ENCODE measurements around the gene CHRNB2.

Gene CHRNB2

DNA sequence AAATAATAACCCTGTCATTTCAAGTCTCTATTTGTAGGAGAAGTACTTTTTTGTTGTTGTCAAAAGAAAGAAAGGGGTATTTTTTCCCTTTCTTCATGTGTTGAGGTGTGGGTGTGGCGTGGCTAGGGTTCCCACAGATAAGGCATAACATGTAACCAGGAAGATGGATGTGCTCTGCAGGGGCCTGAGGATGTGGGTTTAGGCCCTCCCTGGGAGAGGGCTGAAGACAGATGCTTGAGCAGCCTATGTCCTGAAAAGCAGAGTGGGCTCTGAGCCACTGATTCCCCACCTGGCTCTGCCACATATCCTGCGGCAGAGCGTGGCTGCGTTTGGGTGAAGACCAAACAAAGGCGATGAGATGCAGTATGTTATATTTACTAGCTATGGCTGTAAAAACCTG lies 54.3 kb downstream of the CHRNB2 start:
- no peaks in the 10 kb centered on the region for H3K9me3 ChIP-seq (ENCODE audit: insufficient read depth, low read length)
- no peak overlapping the region for H3K4me3 ChIP-seq (ENCODE audit: insufficient read depth, low read length, poor library complexity, severe bottlenecking)
- H3K36me3 ChIP-seq (ENCODE audit: low read length) = peaks cover 4% of the 10 kb centered on the region; the same call in 1 of the 2 replicates
- no peak overlapping the region for H3K27ac ChIP-seq (ENCODE audit: low read depth, low read length)
- peaks cover 2% of the 10 kb centered on the region; the same call in 1 of the 2 replicates for H4K20me1 ChIP-seq (ENCODE audit: low read depth, low read length)
- no peaks in the 10 kb centered on the region for H3F3A ChIP-seq (ENCODE audit: insufficient read depth)
- H3K79me2 ChIP-seq (ENCODE audit: insufficient read depth, low read length) = peaks cover 90% of the 10 kb centered on the region
- H3K4me2 ChIP-seq (ENCODE audit: low read depth, low read length, poor library complexity, severe bottlenecking) = no peak overlapping the region
- no peaks in the 10 kb centered on the region for H3K27me3 ChIP-seq (ENCODE audit: low read length)
- H2AFZ ChIP-seq (ENCODE audit: low read depth, low read length, severe bottlenecking) = no peak overlapping the region
- H3K9ac ChIP-seq (ENCODE audit: low read length) = no peak overlapping the region
- H3K9me2 ChIP-seq (replicated peaks; ENCODE audit: insufficient read depth, low read length) = no peaks in the 10 kb centered on the region
- no peak for TF ChIP-seq EZH2phosphoT487 (conservative IDR thresholded peaks at IDR 0.05; ENCODE audit: low read length)
- TF ChIP-seq, protein P1, sequence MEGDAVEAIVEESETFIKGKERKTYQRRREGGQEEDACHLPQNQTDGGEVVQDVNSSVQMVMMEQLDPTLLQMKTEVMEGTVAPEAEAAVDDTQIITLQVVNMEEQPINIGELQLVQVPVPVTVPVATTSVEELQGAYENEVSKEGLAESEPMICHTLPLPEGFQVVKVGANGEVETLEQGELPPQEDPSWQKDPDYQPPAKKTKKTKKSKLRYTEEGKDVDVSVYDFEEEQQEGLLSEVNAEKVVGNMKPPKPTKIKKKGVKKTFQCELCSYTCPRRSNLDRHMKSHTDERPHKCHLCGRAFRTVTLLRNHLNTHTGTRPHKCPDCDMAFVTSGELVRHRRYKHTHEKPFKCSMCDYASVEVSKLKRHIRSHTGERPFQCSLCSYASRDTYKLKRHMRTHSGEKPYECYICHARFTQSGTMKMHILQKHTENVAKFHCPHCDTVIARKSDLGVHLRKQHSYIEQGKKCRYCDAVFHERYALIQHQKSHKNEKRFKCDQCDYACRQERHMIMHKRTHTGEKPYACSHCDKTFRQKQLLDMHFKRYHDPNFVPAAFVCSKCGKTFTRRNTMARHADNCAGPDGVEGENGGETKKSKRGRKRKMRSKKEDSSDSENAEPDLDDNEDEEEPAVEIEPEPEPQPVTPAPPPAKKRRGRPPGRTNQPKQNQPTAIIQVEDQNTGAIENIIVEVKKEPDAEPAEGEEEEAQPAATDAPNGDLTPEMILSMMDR (IDR thresholded peaks at IDR 0.05; ENCODE audit: insufficient read depth, low read length, poor library complexity, severe bottlenecking) = no peak

DNA sequence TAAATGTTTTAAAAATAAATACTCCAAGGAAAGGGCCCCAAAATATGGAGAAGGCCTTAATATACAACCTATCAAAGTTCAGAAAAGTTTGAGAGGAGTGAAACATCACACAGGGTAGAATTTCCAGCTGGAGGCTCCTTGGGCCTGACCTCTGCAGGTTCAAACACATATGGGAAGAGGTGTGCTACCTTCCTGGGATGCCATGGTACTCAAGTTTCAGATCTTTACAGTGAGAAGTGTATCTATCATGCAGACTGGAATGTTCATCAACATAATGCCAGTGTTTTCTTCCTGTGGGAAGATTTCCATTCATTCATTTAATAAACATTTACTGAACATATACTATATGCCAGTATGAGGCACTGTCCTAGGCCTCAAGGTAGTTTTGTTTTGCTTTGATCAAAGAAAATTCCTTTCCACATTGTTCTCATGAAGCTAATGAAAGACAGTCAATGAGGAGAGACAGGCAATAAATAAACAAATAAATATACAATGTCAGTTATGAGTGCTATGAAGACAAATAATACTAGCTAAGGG lies 55.0 kb downstream of the CHRNB2 start:
- Histone ChIP-seq H3K9me3 (ENCODE audit: insufficient read depth, low read length) (no peaks in the 10 kb centered on the region), H3K4me2 (ENCODE audit: low read depth, low read length, poor library complexity, severe bottlenecking) (no peak overlapping the region), H3K9me2 (replicated peaks; ENCODE audit: insufficient read depth, low read length) (no peaks in the 10 kb centered on the region), H4K20me1 (ENCODE audit: low read depth, low read length) (peaks cover 2% of the 10 kb centered on the region; the same call in 1 of the 2 replicates), H2AFZ (ENCODE audit: low read depth, low read length, severe bottlenecking) (no peak overlapping the region), H3K27me3 (ENCODE audit: low read length) (no peaks in the 10 kb centered on the region), H3K36me3 (ENCODE audit: low read length) (peaks cover 4% of the 10 kb centered on the region; the same call in 1 of the 2 replicates), H3F3A (ENCODE audit: insufficient read depth) (no peaks in the 10 kb centered on the region), H3K27ac (ENCODE audit: low read depth, low read length) (no peak overlapping the region), H3K4me3 (ENCODE audit: insufficient read depth, low read length, poor library complexity, severe bottlenecking) (no peak overlapping the region), H3K9ac (ENCODE audit: low read length) (no peak overlapping the region), H3K79me2 (ENCODE audit: insufficient read depth, low read length) (peaks cover 90% of the 10 kb centered on the region)
- TF ChIP-seq, protein P1 (IDR thresholded peaks at IDR 0.05; ENCODE audit: insufficient read depth, low read length, poor library complexity, severe bottlenecking) = no peak
- no peak for TF ChIP-seq EZH2phosphoT487 (conservative IDR thresholded peaks at IDR 0.05; ENCODE audit: low read length)

DNA sequence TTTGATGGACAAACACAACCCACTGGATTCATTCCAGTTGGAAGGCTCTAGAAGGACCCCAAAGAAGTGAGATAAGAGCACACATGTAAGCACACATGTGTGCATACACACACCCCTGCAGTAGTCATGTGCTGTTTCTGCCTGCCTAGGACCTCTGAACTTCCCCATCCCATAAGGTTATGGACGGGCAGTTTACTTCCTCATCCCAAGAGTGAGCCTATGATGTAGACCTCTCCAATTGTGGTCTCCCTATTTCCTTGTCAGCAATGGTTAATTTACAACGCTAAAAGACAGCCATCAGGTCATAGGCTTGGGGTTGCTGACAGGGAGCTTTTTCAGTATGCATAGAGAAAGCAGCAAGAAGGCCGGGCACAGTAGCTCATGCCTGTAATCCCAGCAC lies 55.8 kb downstream of the CHRNB2 start:
- Histone ChIP-seq H3K9me2 (replicated peaks; ENCODE audit: insufficient read depth, low read length) (no peaks in the 10 kb centered on the region), H3K9ac (ENCODE audit: low read length) (no peak overlapping the region), H3K9me3 (ENCODE audit: insufficient read depth, low read length) (no peaks in the 10 kb centered on the region), H3K4me2 (ENCODE audit: low read depth, low read length, poor library complexity, severe bottlenecking) (no peak overlapping the region), H3K36me3 (ENCODE audit: low read length) (peaks cover 4% of the 10 kb centered on the region; the same call in 1 of the 2 replicates), H2AFZ (ENCODE audit: low read depth, low read length, severe bottlenecking) (no peak overlapping the region), H4K20me1 (ENCODE audit: low read depth, low read length) (peaks cover 2% of the 10 kb centered on the region; the same call in 1 of the 2 replicates), H3K4me3 (ENCODE audit: insufficient read depth, low read length, poor library complexity, severe bottlenecking) (no peak overlapping the region), H3K79me2 (ENCODE audit: insufficient read depth, low read length) (peaks cover 87% of the 10 kb centered on the region), H3K27ac (ENCODE audit: low read depth, low read length) (no peak overlapping the region), H3F3A (ENCODE audit: insufficient read depth) (no peaks in the 10 kb centered on the region), H3K27me3 (ENCODE audit: low read length) (no peaks in the 10 kb centered on the region)
- TF ChIP-seq, protein P1 (IDR thresholded peaks at IDR 0.05; ENCODE audit: insufficient read depth, low read length, poor library complexity, severe bottlenecking) = no peak
- TF ChIP-seq EZH2phosphoT487 (conservative IDR thresholded peaks at IDR 0.05; ENCODE audit: low read length) = no peak
